SK-N-DZ (cell line): ENCODE results near the gene BMP6.

Experiments
- DNase-seq: peaks from one replicate; pipeline ENCODE4 v3.0.0-alpha.2; 2015; ENCODE audit warnings: low spot score

The BMP6 gene

DNA sequence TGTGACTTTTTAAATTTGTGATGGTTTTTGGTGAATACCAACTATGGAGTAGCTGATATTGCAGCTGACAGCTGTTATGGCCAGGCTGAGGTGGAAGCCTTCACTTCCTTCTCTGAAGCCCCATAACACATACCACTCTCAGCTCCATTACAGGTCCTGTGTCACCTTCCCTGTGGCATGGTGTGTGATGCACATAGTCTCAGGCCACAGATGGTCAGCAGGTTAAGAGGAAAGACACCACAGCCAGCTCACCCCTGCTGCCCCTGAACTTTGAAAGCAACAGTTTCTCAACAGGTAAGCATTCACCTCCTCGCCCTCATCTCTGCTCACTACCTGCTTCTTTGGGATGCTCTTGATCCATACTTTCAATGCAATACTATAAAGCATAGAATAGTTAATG is 177.0 kb downstream of the BMP6 start:
- no peak for DNase-seq

DNA sequence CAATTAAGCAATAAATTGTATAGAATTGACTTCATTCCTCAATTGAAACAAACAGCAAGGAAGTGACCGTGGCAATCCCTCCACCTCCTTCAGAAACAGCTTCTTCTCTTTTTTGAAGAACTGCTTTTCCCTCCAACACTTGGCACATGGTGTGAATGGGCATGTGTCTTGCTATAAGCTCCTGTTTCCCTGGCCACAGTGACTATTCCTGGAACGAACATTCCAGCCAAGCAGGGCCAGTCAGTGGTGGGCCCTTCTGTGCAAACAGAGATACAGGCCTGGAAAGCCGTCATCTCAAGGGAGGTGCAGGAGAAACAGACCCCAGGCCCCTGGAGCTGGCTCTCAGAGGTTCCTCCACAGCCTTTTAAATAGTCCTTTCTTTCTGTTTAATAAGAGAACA is 177.8 kb downstream of the BMP6 start:
- no peak for DNase-seq

DNA sequence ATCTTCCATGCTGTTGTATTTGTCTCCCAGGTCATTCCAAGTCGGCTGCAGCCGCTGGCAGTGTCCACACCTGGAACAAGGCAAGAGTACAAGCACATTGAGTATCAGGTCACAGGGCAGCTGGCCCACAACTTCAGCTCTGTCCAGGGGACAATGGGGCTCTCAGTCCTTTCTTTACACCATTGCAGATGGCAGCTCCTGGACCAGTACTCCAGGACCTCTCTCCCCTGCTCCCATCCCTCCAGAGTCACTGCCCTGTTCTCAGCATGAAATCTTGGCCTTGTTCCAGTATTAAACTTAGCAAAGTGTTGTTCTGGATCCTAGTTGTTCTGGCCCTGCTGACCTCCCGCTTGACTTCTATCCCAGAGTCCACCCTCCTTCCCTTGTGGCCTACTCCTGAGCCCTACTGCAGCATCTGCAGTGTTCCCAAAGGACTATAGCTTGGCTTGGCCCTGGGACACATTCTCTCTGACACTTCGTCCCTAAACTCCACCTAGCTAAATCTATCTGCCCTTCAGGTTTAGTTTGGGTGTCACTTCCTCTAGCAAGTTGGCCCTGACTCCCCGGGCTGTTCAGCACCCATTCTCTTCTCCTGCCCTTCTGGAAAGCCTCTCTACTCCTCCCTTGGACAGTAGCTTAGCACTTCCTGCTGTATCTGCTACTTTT is 178.9 kb downstream of the BMP6 start:
- no peak for DNase-seq

DNA sequence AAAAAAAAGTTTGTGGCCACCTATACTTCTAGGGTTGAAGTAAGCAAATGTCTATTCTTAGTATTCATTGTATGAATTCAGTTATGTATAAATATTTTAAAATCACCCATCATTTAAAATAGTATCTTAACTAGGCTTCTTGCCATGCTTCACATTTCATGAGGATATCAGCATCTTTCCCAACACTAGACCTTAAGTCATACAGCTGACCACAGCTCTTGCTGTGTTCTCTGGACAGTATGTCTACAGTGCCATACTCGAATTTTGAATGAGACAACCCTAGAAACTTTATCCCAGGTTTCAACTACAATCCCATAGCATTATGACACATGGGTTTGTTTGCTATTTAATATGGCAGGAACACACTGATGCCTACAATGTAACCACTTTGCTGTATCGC is 179.5 kb downstream of the BMP6 start:
- DNase-seq = no peak

- DNase-seq = no peak
These were observed 180.8 kb downstream of the BMP6 start for GRCh38 chr6:7906741-7907140.

DNA sequence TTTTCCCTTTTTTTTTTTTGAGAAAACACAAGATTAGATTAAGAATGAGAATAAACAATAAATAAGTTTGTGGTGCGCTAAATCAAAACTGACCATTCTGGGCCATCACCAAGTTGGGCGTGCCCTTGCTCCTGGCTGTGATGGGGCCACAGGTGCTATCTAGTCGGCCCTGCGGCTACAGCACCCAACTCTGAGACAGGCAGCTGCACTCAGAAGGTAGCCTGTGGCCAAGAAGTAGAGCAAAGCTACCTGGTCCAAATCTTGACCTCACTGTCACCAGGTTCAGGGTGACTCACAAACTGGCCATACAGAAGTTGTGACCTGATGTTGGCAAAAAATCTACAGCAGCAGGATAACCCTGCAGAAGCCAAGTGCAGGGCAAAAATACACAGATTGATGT is 181.3 kb downstream of the BMP6 start:
- no peak for DNase-seq

DNA sequence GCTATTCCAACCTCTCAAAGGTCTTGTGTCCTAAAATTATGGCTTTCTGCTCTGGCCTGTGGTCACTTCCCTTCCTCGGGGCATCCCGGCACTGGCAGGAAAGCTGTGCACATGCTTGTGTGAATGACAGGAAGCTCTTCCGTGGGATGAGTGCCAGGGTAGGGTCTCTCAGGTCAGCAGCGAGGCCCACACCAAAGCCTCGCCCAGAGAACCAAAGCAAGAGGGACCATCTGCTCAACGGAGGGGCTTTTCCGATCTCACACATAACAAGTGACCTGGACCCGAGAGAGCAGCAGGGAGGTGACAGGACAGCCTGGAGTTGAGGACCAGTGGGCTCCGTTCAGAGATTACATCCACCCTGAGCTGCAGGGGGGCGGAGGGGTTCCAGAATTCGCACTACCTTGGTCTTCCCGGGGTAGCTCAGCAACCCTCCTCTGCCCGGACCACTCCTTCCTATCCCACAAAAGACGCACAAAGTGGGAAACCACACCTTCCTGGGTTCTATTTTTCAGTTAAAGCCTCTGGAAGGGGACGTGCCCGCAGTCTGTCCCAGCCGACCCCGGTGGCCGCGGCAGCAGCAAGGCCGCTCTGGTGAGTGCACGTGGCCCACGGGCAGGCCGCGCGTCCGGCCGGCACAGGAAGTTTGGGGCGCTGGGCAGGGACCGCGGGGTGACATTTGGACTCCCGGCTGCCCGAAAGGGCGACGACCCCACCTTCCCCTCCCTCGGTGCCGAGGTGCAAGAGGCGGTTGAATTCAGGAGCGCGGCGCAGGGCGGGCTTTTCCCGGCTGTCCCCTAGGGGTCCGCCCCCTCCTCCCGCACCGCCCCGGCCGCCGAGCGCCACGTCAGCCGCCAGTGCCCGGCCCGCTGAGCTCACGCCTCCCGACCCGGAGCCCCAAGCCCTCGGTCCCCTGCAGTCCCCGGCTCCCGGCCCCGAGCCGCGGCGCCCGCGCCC is 183.7 kb downstream of the BMP6 start:
- DNase-seq = peak; percentile 18

DNA sequence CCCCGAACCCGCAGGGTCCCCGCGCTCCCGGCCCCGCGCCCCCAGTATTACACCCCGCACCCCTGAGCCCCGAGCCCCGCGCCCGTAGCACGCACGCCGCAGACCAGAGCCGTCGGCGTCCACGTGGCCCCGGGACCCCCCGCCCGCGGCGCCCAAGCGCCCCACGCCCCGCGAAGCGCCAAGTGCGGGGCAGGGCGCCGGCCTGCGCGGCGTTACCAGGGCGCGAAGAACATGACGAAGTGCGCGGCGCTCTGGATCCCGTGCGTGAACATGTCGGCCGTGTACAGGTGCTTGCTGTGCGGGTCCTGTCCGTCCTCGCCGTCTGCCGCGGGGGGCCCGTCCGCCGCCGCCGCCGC is 184.4 kb downstream of the BMP6 start:
- no peak for DNase-seq

DNA sequence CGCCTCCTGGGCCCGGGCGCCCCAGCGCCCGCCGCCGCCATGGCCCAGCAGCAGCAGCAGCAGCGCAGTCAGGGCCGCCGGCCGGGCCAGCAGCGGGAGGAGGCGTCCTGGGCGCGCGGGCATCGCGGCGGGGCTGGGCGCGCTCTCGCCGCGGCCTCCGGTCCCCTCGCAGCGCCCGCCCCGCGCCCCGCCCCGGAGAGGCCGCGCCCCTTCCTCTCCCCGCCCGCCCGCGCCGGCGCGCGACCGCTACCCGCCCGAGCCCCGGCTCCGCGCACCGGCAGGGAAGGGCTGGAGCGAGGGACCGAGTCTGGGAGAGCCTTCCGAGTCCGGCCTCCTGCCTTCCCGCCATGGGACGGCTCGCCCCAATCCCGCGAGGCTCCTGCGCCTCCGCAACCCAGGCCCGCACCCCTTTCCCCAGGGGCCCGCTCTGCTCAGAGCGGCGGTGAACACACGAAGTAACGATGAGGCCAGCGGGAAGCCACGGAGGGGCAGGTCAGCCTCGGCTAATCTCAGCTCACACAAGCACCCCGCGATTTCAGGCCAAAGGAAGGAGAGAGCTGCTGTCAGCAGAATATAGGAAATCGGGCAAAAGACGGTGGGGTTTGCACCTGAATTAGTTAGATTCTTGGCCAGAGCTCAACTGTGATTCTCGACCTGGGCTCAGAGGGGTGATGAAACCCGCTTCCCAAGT is 184.9 kb downstream of the BMP6 start, which contains the start of gene TXNDC5:
Gene TXNDC5, minus strand, starts transcription at position 135 of the 691 bp plus-strand sequence. Its CDS starts 12 bp downstream, at position 123.
- DNase-seq = peak; percentile 58

DNA sequence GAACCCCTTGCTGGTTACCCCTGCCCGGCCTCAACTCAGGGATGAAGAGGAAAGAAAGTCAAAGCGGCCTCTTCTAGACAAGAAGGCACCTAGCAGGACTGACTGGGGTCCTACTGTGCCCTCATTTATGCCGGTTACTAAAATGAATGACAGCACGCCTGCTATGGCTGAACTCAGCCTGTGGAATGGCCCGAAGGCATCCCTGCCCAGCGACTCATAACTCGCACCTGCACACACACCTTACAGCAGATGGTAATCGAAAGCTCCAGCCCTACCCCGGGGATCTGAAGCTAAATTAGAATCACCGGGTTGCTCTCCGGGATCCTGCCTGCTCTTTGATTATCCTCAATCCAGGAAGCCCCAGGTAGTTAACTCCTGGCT is 185.4 kb downstream of the BMP6 start:
- no peak for DNase-seq

DNA sequence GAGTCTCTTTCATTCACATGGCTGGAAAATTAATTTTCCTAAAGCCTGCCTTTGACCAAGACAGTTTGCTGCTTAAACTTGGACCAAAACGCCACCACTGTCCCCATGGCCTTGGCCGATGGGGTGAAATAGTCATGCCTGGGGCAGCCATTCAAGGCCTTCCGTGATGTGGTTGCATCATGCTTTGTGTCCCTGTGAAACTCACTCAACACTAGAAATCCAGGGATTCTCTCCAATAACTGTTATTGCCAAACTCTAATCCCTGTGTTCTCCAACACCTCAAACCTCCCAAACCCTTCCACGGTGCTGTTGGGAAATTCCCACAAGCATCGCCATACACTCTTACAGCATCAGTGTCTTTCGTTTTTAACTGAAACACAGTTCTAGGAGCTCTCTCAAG is 186.1 kb downstream of the BMP6 start:
- no peak for DNase-seq

DNA sequence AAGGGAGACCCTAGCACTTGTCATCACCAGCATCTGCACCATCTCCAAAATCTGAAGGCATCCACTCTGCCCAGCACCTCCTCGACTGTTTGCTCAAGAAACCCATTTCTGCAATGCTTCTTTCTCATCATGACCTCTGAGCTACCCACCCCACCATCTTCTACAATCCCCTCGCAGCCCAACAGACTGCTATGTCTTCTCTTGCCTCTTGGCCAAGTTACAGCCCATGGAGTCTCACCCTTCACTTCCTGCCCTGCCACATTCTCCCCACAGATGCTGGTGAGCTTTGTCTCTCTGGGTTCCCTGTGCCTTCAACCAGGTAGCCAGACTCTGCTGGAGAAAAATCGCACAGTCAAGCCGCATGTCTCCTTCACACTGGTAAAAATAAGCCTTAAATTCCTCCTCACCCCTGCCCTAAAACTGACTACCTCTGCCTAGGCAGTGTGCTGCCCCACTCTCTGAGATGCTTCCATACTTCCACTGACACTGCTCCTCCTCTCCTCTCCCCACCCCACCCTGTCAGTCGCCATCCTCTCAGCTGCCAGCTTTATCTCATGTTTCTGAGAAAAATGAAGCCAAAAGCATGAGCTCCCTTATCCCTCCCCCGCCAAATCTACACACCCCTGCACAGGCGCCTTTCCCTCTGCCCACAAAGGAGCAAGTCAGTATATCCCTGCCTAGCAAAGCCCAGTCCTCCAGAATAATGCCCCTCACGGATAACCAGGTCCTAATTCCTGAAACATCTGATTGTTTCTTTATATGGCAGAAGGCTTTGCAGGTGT is 187.0 kb downstream of the BMP6 start:
- no peak for DNase-seq

DNA sequence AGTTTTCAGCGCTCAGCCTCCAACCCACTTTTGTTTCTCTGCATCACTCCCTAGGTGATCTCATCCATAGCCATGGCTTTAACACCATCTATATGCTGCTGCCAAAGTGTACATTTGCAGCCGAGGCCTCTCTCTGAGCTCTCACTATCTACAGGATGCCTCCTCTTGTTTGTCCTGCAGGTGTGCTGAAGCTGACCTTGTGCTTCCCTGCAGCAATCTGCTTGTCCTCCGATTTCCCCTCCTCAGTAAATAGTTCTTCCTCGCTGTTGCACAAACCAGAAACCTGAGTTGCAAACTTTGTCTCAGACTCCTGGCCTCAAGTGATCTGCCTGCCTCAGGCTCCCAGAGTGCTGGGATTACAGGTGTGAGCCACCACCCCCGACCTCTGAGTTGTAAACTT is 188.4 kb downstream of the BMP6 start:
- DNase-seq = no peak

DNA sequence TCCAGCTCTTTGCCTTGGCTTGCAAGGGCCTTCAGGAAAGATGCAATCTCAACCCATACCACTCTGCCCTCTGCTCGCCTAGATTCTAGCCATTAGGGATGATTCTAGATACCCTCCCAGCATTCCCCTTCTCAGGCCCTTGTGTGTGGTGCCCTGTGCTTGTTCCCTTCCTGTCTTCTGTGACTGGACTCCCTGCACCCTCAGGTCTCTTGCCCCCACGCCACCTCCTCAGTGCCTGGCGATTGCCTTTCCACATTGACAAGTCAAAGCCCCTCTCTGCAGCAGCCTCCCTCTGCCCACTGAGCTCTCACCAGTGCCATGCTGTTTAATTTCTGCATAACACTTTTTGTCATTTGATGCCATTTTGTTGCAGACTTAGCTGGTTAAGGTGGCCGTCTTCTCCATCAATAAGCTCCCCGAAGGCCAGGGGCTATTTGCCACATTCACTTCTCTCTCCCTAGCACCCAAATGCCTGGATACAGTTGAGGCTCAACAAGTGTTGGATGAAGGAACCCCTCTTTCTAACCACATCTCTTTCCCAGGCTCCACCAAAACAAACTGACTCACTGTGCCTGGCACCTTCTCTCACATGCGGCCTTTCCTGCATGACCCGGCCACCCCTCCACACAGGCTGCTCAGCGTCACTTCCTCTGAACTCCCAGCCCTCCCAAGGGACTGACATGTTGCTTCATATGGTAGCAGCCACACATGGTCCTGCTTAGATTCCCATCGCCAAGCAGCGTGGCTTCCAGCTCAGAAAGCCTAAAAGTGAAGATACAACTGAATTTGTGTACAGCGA is 189.3 kb downstream of the BMP6 start:
- DNase-seq = peak; percentile 45

GRCh38 chr6:7916959-7917358 is 191.1 kb downstream of the BMP6 start:
- no peak for DNase-seq

DNA sequence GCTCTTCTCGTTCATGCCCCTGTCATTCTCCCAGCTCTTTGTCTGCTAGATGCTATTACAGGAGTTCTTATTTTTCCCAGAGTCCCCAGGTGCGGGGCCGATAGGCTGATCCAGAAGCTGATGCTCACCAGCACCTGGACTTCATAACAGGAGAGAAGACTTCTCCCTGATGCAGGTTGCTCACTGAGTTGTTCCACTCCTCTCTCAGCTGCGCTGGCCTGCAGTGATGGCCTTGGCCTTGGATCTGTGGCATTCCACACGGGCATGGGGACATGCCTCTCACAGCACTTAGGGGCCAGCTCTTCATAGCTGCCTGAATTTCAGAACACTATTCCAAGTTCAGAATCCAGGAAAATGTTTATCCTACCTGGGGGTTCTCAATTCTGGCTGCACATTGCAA is 191.8 kb downstream of the BMP6 start:
- DNase-seq = no peak

GRCh38 chr6:7918403-7918802 is 192.5 kb downstream of the BMP6 start:
- DNase-seq = no peak

DNA sequence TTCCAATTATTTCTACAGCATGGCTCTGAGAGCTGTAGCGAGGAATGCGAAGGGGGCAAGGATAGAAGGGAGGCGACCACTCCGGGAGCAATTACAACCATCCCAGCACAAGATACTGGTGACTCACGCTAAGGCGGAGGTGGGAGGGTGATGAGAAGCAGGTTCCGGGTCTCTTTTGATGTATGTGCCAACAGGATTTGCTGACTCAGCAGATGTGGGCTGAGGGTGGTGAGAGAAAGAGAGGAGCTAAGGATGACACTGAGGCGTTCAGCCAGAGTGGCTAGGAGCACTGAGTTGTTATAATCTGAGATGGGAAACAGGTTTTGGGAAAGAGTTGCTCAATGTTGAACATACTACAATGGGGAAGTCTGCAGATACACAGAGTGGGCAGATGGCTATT is 194.0 kb downstream of the BMP6 start:
- DNase-seq = no peak

- DNase-seq = no peak
These were observed 194.5 kb downstream of the BMP6 start for GRCh38 chr6:7920425-7920824.

GRCh38 chr6:7921046-7921445 is 195.1 kb downstream of the BMP6 start:
- DNase-seq = no peak

DNA sequence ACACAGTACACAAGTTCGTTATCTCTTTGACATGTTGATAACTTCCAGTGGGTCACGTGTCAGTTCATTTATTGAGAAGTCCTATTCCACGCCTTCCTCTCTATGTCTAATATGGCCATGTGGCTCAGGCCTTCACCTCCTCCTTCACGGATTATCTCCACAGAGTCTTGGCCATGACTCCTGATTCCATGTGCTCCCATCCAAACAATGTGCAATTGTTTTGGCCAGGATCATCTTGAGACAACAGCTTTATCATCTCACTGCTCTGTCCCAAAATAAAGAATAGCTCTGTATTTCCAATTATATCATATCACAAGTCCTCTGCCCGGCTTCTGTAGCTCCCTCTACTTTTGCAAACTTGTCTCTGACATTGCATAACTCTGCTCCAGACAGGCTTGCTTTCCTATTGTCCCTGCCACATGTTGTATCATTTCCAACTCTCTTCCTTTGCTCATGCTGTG is 195.8 kb downstream of the BMP6 start:
- no peak for DNase-seq
